ENCODE measurements around the gene ACSM4.
"Not testable (repeated sequence)": the region's sequence is repeated elsewhere in the genome, so short reads cannot be mapped to it uniquely, and the experiment has no call there.

The ACSM4 gene

GRCh38 chr12:7303772-7304171 is at the start of gene ACSM4:
Gene ACSM4, plus strand, starts transcription at chr12:7304072. Its CDS starts 260 bp downstream, at chr12:7304332.
- no peak for DNase-seq

- no peak for DNase-seq
These were observed 44.8 kb upstream of the ACSM4 start for GRCh38 chr12:7259060-7259459.

DNA sequence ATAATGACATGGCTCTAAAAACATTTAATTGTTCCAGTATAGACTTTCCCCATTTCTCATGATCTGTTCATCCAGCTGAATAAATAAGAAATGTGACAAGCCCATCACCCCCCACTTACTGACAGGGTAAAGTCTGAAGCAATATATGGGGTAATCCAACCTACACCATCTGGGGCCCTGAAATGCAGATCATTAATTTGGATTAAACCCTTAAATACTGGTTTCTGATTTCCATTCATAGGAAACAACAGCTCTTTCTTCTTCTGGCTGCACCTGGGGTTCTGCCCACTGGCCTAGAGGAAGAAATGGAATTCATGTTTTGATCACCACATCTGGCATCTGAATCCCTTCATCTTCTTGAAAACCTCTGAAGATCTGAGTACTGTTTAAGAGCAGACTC is 39.3 kb upstream of the ACSM4 start:
- no peak for DNase-seq

DNA sequence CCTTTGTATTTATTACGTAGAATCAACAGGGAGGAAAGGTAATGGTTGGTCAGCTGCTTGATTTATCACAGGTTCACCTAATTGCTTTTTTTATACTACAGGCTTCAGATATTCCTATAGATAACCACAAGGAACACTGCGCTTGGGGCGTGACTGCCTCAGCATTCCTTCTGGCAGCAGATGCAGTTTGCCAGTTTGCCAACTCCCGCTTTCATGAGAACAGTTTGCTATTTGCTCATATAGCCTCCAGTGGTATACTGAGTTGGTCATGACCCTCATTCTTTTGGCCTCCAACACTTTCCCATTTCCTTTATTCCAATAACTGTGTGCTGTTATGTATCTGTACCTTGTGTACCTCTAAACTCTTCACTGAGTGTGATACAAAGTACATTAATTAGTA is 38.6 kb upstream of the ACSM4 start:
- no peak for DNase-seq

GRCh38 chr12:7269273-7269672 is 34.6 kb upstream of the ACSM4 start:
- no peak for DNase-seq

GRCh38 chr12:7271893-7272514 is 31.9 kb upstream of the ACSM4 start:
- DNase-seq, result no peak

- DNase-seq, result not testable (repeated sequence)
These were observed 28.4 kb upstream of the ACSM4 start for GRCh38 chr12:7275482-7275881.

GRCh38 chr12:7282844-7283243 is 21.0 kb upstream of the ACSM4 start:
- no peak for DNase-seq

GRCh38 chr12:7289743-7290142 is 14.1 kb upstream of the ACSM4 start:
- no peak for DNase-seq

DNA sequence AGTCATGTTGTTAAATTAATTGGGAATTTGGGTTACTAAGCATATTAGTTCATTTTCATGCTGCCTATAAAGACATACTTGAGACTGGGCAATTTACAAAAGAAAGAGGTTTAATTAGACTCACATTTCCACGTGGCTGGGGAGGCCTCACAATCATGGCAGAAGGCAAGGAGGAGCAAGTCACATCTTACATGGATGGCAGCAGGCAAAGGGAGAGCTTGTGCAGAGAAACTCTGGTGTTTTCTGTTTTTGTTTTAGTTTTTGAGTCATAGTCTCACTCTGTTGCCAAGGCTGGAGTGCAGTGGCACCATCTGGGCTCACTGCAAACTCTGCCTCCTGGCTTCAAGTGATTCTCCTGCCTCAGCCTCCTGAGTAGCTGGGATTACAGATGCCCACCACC is 13.3 kb upstream of the ACSM4 start:
- DNase-seq, result not testable (repeated sequence)

- DNase-seq, result no peak
These were observed 11.6 kb upstream of the ACSM4 start for GRCh38 chr12:7292300-7292699.

GRCh38 chr12:7293670-7294069 is 10.2 kb upstream of the ACSM4 start:
- no peak for DNase-seq

DNA sequence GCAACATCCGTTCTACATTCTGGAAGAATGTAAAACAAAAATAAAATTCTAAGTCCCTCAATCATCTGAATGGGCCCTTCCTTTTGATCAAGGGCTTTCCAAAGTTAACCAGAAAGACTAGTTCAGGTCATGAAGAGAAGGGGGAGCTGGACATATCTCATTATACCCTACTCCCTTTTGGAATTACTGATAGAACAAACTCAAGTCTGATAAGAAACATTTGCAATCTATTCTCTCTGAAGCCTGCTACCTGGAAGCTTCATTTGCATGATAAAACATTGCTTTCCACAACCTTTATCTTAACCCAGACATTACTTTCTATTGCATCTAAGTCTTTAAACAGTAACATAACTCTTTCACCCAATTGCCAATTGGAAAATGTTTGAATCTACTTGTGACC is 8.3 kb upstream of the ACSM4 start:
- DNase-seq, result no peak

- no peak for DNase-seq
These were observed 6.0 kb upstream of the ACSM4 start for GRCh38 chr12:7297865-7298264.

GRCh38 chr12:7302266-7302986 is 1.4 kb upstream of the ACSM4 start:
- DNase-seq, result no peak

DNA sequence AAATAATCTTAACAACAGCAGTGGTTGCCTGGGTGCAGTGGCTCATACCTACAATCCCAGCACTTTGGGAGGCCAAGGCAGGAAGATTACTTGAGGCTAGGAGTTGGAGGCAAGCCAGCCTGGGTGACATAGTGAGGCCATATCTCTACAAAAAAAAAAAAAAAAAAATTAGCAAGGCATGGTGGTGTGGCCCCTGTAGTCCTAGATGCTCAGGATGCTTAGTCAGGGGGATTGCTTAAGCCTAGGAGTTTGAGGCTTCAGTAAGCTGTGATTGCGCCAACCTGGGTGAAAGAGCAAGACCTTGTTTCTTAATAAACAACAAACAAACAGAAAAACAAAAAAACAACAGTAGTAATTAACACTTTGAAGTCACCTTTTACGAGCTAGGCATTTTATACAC is 642 bp upstream of the ACSM4 start:
- DNase-seq, result no peak

DNA sequence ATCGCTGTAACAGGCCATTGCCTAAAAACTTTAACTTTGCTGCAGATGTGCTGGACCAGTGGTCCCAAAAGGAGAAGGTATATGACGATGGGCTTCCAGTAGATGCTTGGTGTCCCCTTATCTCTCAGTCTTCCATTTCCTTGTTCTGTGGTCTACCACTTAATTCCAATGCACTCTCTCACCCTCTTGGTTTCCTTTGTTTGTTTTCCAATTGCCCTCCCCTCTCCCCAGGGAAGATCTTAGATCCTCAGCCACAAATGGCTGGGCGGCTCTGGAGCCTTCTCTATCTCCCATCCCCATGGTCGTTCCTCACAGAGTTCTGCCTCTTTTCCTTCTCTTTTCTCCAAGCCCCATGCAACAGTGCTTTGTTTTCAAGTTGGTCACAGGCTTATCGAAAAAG is 584 bp downstream of the ACSM4 start:
- no peak for DNase-seq

- no peak for DNase-seq
These were observed 6.2 kb downstream of the ACSM4 start for GRCh38 chr12:7310070-7310469.

GRCh38 chr12:7319930-7320329 is 16.1 kb downstream of the ACSM4 start:
- DNase-seq, result no peak

GRCh38 chr12:7321624-7322023 is 17.8 kb downstream of the ACSM4 start:
- no peak for DNase-seq

- DNase-seq, result no peak
These were observed 18.7 kb downstream of the ACSM4 start for GRCh38 chr12:7322599-7322998.

- no peak for DNase-seq
These were observed 20.3 kb downstream of the ACSM4 start for GRCh38 chr12:7324176-7324575.

GRCh38 chr12:7327918-7328317 is 24.0 kb downstream of the ACSM4 start:
- no peak for DNase-seq

GRCh38 chr12:7337790-7338189 is 33.9 kb downstream of the ACSM4 start:
- DNase-seq, result not testable (repeated sequence)

GRCh38 chr12:7339675-7340074 is 35.8 kb downstream of the ACSM4 start:
- DNase-seq, result no peak

Measured in stimulated activated CD4-positive, alpha-beta T cell treated with anti-CD3 and anti-CD28 coated beads, Interleukin-2, amount 100 ng/mL, for 48 hours (primary cell).